Suprapubic skin (tissue), 3 donors: ENCODE data around the gene ZNF331.
"Not testable (repeated sequence)": the region's sequence is repeated elsewhere in the genome, so short reads cannot be mapped to it uniquely, and the experiment has no call there.

Source experiments
- CTCF ChIP-seq, 2 donors: fragments of 200-600 bp in 1 of 2; fragments of 450-650 bp in 1 of 2; sonication (generic) in 1 of 2; IDR thresholded peaks; one replicate each; pipeline ENCODE4 v1.5.1; 2016 to 2019; ENCODE audit warnings: antibody characterized with exemption in 2 of 2, mild to moderate bottlenecking in 1 of 2, moderate library complexity in 1 of 2
- POLR2A ChIP-seq, 2 donors: fragments of 450-650 bp; IDR thresholded peaks; one replicate each; pipeline ENCODE4 v1.6.1; 2017; ENCODE audit warnings: antibody characterized with exemption in 2 of 2, mild to moderate bottlenecking in 2 of 2, moderate library complexity in 2 of 2

GRCh38 chr19:53503151-53503550 is 34.8 kb upstream of the ZNF331 start:
- TF ChIP-seq POLR2A, CTCF (IDR thresholded peaks at IDR 0.05): not testable (repeated sequence)
